Endothelial cell (in vitro differentiated cells): ENCODE measurements around the gene CIP2A. TPM values are rescaled to one million over a fixed set of nuclear protein-coding genes. Genes with fewer than 3 reads are reported as not detected.

Source experiments
- DNase-seq: peaks from one replicate; pipeline ENCODE4 v3.0.0; 2021; ENCODE audit warnings: low spot score
- H3K27ac Mint-ChIP-seq: one replicate; pipeline ENCODE4 v1.8.0; 2021; ENCODE audit warnings: mixed read lengths, inconsistent platforms; ENCODE audit not compliant: unreplicated experiment
- H3K27me3 Mint-ChIP-seq: one replicate; pipeline ENCODE4 v1.8.0; 2021; ENCODE audit warnings: mild to moderate bottlenecking, moderate library complexity, mixed read lengths, inconsistent platforms; ENCODE audit not compliant: unreplicated experiment
- H3K36me3 Mint-ChIP-seq: one replicate; pipeline ENCODE4 v1.8.0; 2021; ENCODE audit warnings: mild to moderate bottlenecking, low read depth, mixed read lengths, inconsistent platforms; ENCODE audit not compliant: unreplicated experiment
- H3K4me1 Mint-ChIP-seq: one replicate; pipeline ENCODE4 v1.8.0; 2021; ENCODE audit warnings: mild to moderate bottlenecking, mixed read lengths, inconsistent platforms; ENCODE audit not compliant: unreplicated experiment
- H3K4me3 Mint-ChIP-seq: one replicate; pipeline ENCODE4 v1.8.0; 2021; ENCODE audit warnings: mild to moderate bottlenecking, mixed read lengths, inconsistent platforms; ENCODE audit not compliant: unreplicated experiment
- H3K9me3 Mint-ChIP-seq: one replicate; pipeline ENCODE4 v1.8.0; 2021; ENCODE audit warnings: mixed read lengths, inconsistent platforms; ENCODE audit not compliant: unreplicated experiment
- CTCF ChIP-seq: fragments of 200-600 bp; sonication (generic); IDR thresholded peaks from one replicate; pipeline ENCODE4 v1.5.0; 2021; ENCODE audit warnings: antibody characterized with exemption; ENCODE audit not compliant: unreplicated experiment
- total RNA-seq: library from RNA; stranded (reverse); fragmentation: NEBNext Ultra II Directional; extraction: Animal tissue kit (Norgen Biotek cat#: 25700); gene quantifications from one replicate; pipeline ENCODE4 v1.2.1, GENCODE V29; 2021; ENCODE audit not compliant: unreplicated experiment

Gene CIP2A
- total RNA-seq, 1 donor from 2014 or later, result 13.3 TPM

GRCh38 chr3:108516881-108517280 is 72.4 kb downstream of the CIP2A start:
- H3K27ac Mint-ChIP-seq, result no peak overlapping the region
- no peak for TF ChIP-seq CTCF
- H3K36me3 Mint-ChIP-seq, result peaks cover 4% of the 10 kb centered on the region
- H3K9me3 Mint-ChIP-seq, result no peaks in the 10 kb centered on the region
- no peak overlapping the region for H3K4me3 Mint-ChIP-seq
- H3K4me1 Mint-ChIP-seq, result no peaks in the 10 kb centered on the region
- no peak for DNase-seq
- peaks cover 1% of the 10 kb centered on the region for H3K27me3 Mint-ChIP-seq

GRCh38 chr3:108513961-108514360 is 75.3 kb downstream of the CIP2A start:
- H3K4me3 Mint-ChIP-seq, result no peak overlapping the region
- no peak for DNase-seq
- no peaks in the 10 kb centered on the region for H3K9me3 Mint-ChIP-seq
- H3K36me3 Mint-ChIP-seq, result peaks cover 4% of the 10 kb centered on the region
- H3K27ac Mint-ChIP-seq, result no peak overlapping the region
- no peak for TF ChIP-seq CTCF
- H3K27me3 Mint-ChIP-seq, result peaks cover 1% of the 10 kb centered on the region
- H3K4me1 Mint-ChIP-seq, result no peaks in the 10 kb centered on the region

GRCh38 chr3:108512671-108513070 is 76.6 kb downstream of the CIP2A start:
- H3K27ac Mint-ChIP-seq, result no peak overlapping the region
- peaks cover 1% of the 10 kb centered on the region for H3K27me3 Mint-ChIP-seq
- H3K9me3 Mint-ChIP-seq, result no peaks in the 10 kb centered on the region
- peaks cover 4% of the 10 kb centered on the region for H3K36me3 Mint-ChIP-seq
- DNase-seq, result no peak
- H3K4me3 Mint-ChIP-seq, result no peak overlapping the region
- no peaks in the 10 kb centered on the region for H3K4me1 Mint-ChIP-seq
- TF ChIP-seq CTCF, result no peak

GRCh38 chr3:108511490-108511889 is 77.7 kb downstream of the CIP2A start:
- Mint-ChIP-seq H3K27me3 (peaks cover 1% of the 10 kb centered on the region), H3K27ac (no peak overlapping the region), H3K36me3 (peaks cover 4% of the 10 kb centered on the region), H3K4me3 (no peak overlapping the region), H3K4me1 (no peaks in the 10 kb centered on the region), H3K9me3 (no peaks in the 10 kb centered on the region)
- no peak for TF ChIP-seq CTCF
- DNase-seq, result no peak

- H3K9me3 Mint-ChIP-seq, result no peaks in the 10 kb centered on the region
- H3K27ac Mint-ChIP-seq, result no peak overlapping the region
- H3K27me3 Mint-ChIP-seq, result peaks cover 1% of the 10 kb centered on the region
- no peak for DNase-seq
- peaks cover 4% of the 10 kb centered on the region for H3K36me3 Mint-ChIP-seq
- no peak for TF ChIP-seq CTCF
- no peak overlapping the region for H3K4me3 Mint-ChIP-seq
- no peaks in the 10 kb centered on the region for H3K4me1 Mint-ChIP-seq
Measured at GRCh38 chr3:108511055-108511454, 78.2 kb downstream of the CIP2A start.
